HG02840 (cell line): ENCODE results near the gene IFT20.

Experiments used
- ATAC-seq: cut with Tn5 transposase; IDR thresholded peaks from one replicate; pipeline ENCODE4 v1.9.1; 2021; ENCODE audit warnings: mild to moderate bottlenecking, moderate library complexity, moderate number of reproducible peaks; ENCODE audit not compliant: unreplicated experiment, low FRiP score

Gene IFT20

GRCh38 chr17:28338056-28338768 is 2.9 kb upstream of the IFT20 start:
- ATAC-seq, result no peak

- ATAC-seq, result no peak
Observed at GRCh38 chr17:28335959-28336871, 943 bp upstream of the IFT20 start.

- no peak for ATAC-seq
Observed at GRCh38 chr17:28334666-28335200, 539 bp downstream of the IFT20 start.

- no peak for ATAC-seq
Observed at GRCh38 chr17:28334171-28334570, 1.1 kb downstream of the IFT20 start.

- ATAC-seq, result no peak
Observed at GRCh38 chr17:28333083-28333746, 2.1 kb downstream of the IFT20 start.

DNA sequence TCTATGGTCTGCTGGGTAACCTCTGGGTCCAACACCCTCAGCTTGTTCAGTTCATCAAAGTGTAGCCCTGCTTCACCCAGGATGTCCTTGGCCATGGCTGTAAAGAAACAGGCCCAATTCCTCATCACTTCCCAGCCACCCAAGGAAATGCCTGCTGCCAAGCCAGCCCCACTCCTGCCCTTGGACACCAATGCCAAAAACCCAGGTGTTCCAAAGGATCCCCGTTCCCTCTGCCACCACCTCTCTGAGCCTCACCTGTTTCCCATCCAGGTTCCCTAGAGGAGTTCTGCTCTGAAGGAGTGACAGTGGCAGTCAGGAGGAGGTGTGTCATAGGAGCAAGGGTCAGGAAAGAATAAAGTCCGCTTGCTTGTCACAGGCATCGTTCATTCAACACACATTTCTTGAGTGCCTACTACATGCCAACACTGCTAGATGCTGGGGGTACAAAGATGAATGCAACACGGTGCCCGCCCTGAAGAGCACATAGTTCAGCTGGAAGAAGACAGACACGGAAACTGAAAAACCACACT is 3.3 kb downstream of the IFT20 start:
- ATAC-seq, result no peak

DNA sequence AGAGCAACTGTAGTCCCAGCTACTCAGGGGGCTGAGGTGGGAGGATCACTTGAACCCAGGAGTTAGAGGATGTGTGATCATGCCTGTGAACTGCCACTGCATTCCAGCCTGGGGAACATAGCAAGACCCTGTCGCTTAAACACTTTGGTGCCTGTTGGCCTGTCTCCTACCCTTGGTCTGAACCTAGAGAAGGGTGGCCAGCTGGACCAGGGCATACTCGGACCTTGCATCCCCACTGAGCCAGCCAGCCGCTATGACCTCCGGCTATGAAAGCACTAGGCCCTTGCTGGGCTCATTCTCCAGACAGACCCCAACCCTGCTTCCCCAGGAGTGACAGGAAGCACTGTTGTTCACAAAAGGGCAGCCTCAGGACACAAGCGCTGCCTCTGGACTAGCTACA is 4.6 kb downstream of the IFT20 start:
- ATAC-seq, result no peak

DNA sequence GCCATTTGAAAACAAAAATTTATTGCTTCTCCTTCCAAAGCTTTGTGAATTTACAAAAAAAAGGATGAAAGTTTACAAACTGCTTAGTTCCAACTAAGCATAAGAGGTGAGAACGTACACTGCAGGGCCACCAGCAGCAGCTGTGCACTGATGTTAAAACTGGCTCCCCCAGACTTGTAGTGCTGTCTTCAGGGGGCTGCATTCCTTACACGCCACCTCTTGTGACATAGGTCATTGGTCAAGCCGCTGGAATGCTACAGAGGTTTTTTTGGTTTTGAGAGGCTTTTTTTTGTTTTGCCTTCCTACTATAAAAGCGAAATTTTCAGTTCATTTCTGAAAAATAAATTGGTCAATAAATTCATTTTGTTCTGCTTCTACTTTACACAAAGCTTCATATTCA is 6.9 kb downstream of the IFT20 start:
- no peak for ATAC-seq

- no peak for ATAC-seq
Observed at GRCh38 chr17:28327709-28328108, 7.6 kb downstream of the IFT20 start.

DNA sequence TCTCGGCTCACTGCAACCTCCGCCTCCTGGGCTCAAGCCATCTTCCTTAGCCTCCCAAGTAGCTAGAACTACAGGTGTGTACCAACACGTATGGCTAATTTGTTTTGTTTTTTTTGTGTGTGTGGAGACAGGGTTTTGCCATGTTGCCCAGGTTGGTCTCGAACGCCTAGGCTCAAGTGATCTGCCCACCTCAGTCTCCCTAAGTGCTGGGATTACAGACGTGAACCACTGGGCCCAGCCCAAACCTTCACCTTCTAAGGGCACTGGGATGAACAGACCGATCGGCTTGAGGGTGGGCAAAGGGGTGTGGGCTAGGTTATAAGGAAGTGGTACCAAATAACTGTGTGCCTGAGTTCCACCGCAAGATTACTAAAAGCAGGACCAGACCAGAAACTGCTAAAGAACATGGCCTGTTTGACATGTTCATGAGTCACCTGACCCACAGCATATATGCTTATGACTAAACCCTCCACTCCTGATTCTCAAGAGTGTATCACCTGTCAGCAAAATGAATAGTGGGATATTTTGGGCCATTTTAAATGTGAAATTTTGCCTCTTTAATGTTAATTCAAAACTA is 8.2 kb downstream of the IFT20 start:
- ATAC-seq, result no peak

GRCh38 chr17:28326114-28326513 is 9.2 kb downstream of the IFT20 start:
- no peak for ATAC-seq

DNA sequence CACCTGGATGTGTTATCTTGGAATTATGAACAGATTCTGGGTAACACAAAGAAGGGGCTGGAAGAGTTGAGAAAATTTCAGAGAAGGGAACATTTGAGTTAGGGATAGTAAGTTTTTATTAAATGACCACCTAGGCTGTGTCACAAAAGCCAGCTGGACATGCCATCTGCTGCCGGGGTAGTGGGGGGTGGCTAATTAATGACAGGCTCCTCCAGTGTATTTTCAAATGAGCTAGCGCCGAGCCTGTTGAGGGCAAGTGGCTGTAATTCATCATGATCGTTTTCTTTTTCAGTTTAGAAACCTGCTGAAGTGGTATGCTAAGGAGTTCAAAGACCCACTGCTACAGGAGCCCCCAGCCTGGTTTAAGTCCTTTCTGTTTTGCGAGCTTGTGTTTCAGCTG is 10.1 kb downstream of the IFT20 start:
- ATAC-seq, result no peak

DNA sequence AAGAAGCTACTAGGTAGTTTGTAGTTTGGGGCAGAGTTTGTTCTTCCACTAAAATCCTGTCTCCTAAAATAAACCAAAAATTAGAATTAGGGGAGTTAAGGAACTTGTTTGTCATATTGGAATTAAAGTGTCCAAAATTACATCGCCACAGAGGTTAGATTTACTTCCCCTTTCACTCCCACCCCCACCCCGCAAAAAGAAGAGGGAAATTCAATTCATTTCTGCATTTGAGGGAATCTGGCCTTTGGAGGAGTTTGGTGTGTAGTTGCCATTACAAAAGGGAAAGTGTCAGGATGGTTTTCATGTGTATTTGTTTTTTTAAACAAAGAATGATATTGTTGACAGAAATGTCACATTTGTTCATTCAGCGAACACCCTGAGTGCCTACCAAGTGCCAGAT is 10.5 kb downstream of the IFT20 start:
- ATAC-seq, result no peak

DNA sequence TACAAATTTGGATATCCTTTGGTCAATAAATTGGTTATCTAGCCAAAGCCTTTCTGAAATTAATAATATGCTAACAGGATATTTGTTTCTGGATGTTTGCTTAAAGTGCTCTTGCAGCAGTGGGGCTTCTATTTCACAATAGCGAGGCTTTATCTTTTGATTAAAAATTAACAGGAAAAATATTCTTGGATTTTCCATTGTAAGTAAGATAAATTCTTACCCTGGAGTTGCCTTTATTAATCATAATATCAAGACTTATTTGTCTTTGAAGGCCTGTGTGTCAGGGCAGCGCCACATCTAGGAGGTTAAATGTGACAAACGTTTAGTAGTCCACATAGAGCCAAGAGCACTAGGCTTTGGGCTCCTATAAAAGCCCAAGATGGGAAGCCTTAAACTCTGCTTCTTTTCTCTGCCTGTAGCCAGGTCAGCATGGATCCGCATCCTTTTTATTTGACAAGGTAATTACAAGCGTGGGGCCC is 11.0 kb downstream of the IFT20 start:
- no peak for ATAC-seq

DNA sequence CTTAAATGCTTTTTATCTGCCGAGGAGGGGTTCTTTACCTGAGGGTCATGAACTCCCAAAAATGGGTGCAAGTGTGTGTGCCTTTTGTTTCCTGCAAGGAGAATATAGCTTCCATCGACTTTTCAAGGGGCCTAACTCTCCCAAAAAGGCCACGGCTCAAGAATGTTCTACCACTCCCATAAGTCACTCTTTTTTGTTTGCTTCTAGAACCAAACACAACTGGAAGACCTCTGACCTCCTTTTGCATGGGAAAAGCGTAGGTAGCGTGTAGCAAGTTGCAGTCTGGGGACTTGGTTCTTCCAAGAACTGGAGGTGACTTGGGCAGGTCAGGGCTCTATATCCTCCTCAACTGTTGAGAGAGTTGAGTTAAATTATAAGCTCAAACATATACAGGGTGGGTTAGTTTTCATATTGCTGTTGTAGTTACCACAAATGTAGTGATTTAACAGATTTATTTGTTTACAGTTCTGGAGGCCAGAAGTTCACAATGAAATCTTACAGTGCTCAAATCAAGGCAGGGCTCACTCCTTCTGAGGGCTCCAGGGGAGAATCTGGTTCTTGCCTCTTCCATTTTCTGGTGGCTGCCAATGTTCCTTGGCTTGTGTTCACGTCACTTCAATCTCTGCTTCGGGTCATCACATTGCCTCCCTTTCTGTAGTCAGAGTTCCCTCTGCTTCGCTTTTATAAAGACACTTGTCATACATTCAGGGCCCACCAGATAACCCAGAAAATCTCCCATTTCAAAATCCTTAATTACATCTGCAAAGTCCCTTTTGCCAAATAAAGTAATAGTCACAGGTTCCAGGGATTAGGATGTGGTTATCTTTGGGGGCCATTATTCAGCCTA is 14.8 kb downstream of the IFT20 start:
- ATAC-seq, result no peak

- no peak for ATAC-seq
Observed at GRCh38 chr17:28319598-28319935, 15.7 kb downstream of the IFT20 start.

DNA sequence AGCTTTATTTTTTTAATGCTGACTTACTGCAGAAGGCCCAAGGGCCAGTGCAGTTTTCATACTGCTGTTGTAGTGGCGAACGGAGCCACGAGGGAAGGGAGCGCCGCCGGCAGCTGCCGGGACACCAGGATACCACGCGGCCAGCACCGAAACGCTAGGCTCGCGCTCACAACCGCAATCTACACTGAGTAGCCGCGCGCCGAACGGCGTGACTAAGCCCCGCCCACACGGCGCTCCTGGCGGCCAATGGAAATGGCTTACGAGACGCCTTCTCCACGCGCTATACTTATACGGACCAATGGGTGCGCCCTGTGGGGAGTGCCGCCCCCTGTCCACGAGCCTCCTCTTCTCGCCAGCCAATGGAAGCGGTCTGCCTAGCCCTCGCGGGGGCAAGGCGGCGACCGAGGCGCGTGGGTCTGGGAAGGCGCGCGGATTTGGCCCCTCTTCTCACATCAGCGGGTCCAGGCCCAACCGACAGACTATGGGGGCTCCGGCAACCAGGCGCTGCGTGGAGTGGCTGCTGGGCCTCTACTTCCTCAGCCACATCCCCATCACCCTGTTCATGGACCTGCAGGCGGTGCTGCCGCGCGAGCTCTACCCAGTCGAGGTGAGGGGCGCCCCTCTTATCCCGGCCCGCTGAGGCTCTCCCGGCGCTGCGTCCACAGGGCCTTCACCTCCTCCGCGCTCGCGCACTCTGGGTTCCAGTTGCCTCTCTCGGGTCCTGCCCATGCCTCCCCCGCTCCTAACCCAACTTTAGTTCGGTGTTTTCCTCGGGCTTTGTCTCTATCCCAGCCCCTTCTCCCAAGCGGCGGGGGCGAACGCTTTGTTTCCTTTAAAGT is 16.3 kb downstream of the IFT20 start, which contains the start of gene TMEM97:
TMEM97 (plus strand) TSS at position 442 of the 839 bp plus-strand sequence; CDS start at position 482, 40 bp downstream.
- peak; percentile 94 for ATAC-seq

DNA sequence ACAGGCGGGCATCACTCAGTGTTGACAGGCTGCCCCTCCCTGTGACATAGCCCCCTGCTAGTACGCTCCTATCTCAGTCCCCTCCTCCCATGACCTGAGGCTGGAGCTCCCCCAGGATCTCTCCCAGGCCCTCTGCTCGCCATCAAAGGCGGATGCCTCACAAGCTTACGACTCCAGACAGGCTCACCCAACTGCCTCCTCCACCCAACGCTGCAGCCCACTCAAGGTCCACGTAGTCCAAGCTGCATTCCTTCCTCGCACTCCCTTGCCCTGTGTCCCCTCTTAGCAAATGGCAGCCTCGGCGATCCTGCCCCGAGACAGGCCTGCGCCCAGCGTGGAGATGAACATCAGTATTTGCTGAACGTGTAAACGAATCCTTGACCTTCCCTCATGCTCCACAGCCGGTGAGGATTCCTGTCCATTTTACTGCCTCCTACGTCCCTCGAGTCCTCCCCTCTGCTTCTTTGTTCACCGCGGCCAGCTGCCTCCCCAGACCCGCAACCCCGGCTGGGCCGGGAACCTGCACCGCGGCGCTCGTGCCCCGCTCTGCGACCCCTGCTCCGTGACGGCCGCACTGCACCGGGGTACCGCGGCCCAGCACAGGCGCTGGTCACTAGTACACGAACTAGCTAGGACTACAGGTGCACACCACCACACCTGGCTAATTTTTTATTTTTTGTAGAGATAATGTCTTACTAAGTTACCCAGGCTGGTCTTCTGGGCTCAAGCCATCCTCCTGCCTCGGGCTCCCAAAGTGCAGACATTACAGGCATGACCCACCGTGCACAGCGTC is 17.1 kb downstream of the IFT20 start:
- ATAC-seq, result peak; percentile 5
